ENCODE measurements around the gene TMEM263. TPM values are rescaled to one million over a fixed set of nuclear protein-coding genes. Genes with fewer than 3 reads are reported as not detected.

The TMEM263 gene
- total RNA-seq, 1 donor from 2014 or later, result 4.6 TPM

DNA sequence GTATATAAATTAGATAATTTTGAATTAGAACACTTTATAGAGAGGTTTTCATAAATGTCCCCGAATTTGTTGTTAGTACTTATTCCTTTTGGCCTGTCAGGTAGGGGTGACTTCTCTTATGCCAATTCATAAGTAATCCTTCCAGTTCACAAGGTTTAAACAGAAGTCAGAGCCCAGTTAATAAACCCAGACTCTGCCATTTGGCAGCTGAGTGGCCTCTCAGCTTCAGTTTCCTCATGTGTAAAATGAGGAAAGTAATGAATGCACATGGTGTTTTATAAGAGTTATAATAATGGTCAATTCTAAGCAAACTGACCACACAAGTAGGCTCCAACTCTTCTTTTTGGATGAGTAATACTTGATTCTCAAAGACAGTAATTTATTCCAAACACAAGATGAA lies 21.0 kb downstream of the TMEM263 start:
- no peaks in the 10 kb centered on the region for H3K36me3 Mint-ChIP-seq (ENCODE audit: unreplicated experiment)
- TF ChIP-seq, protein P1, sequence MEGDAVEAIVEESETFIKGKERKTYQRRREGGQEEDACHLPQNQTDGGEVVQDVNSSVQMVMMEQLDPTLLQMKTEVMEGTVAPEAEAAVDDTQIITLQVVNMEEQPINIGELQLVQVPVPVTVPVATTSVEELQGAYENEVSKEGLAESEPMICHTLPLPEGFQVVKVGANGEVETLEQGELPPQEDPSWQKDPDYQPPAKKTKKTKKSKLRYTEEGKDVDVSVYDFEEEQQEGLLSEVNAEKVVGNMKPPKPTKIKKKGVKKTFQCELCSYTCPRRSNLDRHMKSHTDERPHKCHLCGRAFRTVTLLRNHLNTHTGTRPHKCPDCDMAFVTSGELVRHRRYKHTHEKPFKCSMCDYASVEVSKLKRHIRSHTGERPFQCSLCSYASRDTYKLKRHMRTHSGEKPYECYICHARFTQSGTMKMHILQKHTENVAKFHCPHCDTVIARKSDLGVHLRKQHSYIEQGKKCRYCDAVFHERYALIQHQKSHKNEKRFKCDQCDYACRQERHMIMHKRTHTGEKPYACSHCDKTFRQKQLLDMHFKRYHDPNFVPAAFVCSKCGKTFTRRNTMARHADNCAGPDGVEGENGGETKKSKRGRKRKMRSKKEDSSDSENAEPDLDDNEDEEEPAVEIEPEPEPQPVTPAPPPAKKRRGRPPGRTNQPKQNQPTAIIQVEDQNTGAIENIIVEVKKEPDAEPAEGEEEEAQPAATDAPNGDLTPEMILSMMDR (IDR thresholded peaks at IDR 0.05; ENCODE audit: partially characterized antibody, unreplicated experiment), result no peak
- H3K27me3 Mint-ChIP-seq (ENCODE audit: unreplicated experiment), result no peaks in the 10 kb centered on the region
- H3K9me3 Mint-ChIP-seq (ENCODE audit: unreplicated experiment), result no peaks in the 10 kb centered on the region
- no peak overlapping the region for H3K27ac Mint-ChIP-seq (ENCODE audit: unreplicated experiment)
- no peaks in the 10 kb centered on the region for H3K4me1 Mint-ChIP-seq (ENCODE audit: low read depth, unreplicated experiment)
- H3K4me3 Mint-ChIP-seq (ENCODE audit: unreplicated experiment), result no peak overlapping the region
- no peak for DNase-seq

DNA sequence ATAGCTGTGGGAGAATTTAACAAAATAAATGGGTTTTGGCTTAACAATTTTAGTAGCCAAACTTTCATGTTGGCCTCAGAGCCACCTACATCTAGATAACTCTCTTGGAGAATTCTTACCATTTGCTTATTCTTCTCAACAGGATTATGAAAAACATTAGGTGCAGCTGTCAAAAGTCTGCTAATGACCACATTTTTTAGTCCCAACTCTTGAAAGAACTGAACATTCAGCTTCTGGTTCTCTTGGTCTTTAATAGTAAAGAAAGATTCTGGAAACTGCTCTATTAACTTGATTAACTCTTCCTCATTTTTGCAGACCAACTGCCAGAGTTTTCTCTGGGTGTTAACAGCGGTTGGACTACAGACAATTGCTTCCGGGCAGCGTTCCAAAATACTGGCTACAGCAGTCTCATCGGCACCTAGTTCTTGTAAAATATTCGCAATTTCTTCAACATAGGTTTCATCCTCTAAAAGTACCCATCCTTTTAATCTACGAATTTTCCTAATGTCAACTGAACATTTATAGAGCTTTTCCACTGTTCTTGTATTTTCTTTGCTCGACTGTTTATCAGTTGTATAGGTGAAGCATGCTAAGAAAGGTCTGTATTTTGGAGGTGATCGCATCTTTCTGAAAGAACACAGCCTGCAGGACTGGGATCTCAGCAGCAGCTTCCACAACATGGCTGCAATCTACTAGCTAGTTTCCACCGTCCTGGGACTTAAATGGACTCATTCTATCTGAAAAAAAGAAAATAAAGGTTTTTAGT lies 22.5 kb downstream of the TMEM263 start:
- Mint-ChIP-seq H3K36me3 (ENCODE audit: unreplicated experiment) (no peaks in the 10 kb centered on the region), H3K4me3 (ENCODE audit: unreplicated experiment) (no peak overlapping the region), H3K9me3 (ENCODE audit: unreplicated experiment) (no peaks in the 10 kb centered on the region), H3K27ac (ENCODE audit: unreplicated experiment) (no peak overlapping the region), H3K27me3 (ENCODE audit: unreplicated experiment) (no peaks in the 10 kb centered on the region), H3K4me1 (ENCODE audit: low read depth, unreplicated experiment) (no peaks in the 10 kb centered on the region)
- no peak for DNase-seq
- TF ChIP-seq, protein P1 (IDR thresholded peaks at IDR 0.05; ENCODE audit: partially characterized antibody, unreplicated experiment), result no peak

DNA sequence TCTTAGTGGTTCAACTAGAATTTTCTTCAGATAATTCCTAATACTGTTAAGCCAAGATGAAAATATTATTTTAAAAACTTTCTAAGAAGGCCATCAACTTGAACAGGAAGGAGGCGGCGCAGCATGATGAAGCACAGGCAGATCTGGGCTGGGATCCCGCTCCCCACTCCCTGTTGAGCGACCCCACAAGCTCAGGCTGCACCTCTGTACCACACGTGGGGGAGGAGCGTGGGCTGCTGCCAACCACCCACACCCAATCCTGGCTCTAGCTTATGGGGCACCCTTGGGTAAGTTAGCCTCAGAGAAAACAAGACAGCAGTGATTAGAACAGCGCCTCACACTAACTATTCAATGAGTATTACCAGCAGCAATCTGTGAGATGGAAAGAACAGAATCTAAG lies 25.2 kb downstream of the TMEM263 start:
- no peak overlapping the region for H3K27ac Mint-ChIP-seq (ENCODE audit: unreplicated experiment)
- no peak overlapping the region for H3K4me3 Mint-ChIP-seq (ENCODE audit: unreplicated experiment)
- TF ChIP-seq, protein P1 (IDR thresholded peaks at IDR 0.05; ENCODE audit: partially characterized antibody, unreplicated experiment), result no peak
- H3K36me3 Mint-ChIP-seq (ENCODE audit: unreplicated experiment), result peaks cover 7% of the 10 kb centered on the region
- DNase-seq, result no peak
- H3K27me3 Mint-ChIP-seq (ENCODE audit: unreplicated experiment), result peaks cover 2% of the 10 kb centered on the region
- H3K9me3 Mint-ChIP-seq (ENCODE audit: unreplicated experiment), result no peaks in the 10 kb centered on the region
- H3K4me1 Mint-ChIP-seq (ENCODE audit: low read depth, unreplicated experiment), result peaks cover 2% of the 10 kb centered on the region

DNA sequence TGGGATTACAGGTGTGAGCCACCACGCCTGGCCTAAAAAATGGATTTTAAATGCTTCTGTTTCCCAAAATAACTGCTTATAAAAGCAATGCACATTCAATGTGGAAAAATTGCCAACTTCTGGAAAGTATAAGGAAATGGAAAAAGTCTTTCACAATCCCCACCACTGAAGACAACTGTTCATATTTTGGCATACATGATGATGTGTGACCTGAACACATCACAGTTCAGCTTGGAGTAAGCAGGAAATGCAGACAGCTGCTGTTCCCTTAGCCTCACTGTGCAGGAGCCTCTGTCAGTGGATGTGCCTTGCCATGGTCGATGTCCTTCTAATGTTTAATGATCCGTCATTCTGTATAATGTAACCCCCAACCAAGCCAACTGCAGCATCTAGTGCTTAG lies 26.1 kb downstream of the TMEM263 start:
- Mint-ChIP-seq H3K27me3 (ENCODE audit: unreplicated experiment) (peaks cover 2% of the 10 kb centered on the region), H3K4me1 (ENCODE audit: low read depth, unreplicated experiment) (peaks cover 4% of the 10 kb centered on the region), H3K36me3 (ENCODE audit: unreplicated experiment) (peaks cover 7% of the 10 kb centered on the region), H3K27ac (ENCODE audit: unreplicated experiment) (no peak overlapping the region), H3K9me3 (ENCODE audit: unreplicated experiment) (no peaks in the 10 kb centered on the region), H3K4me3 (ENCODE audit: unreplicated experiment) (no peak overlapping the region)
- DNase-seq, result no peak
- TF ChIP-seq, protein P1 (IDR thresholded peaks at IDR 0.05; ENCODE audit: partially characterized antibody, unreplicated experiment), result no peak

DNA sequence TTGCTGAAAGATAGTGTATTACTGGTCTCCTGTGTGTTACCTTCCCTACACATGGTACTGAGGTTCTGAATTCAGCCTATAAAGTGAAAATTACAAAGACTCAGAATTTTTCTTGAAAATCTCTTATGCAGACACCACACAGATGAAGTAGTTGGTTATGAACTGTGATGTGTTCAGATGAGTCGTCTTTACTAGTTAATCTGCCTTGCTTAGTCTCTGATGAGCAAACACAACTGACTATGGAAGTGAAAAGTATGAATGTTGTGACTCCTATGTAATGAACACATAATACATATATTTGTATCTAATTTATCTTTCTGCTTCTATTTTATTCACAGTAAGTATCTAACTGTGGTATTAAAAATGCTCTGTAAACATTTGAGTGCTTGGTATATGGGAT lies 26.5 kb downstream of the TMEM263 start:
- DNase-seq, result no peak
- Mint-ChIP-seq H3K27ac (ENCODE audit: unreplicated experiment) (no peak overlapping the region), H3K36me3 (ENCODE audit: unreplicated experiment) (peaks cover 7% of the 10 kb centered on the region), H3K27me3 (ENCODE audit: unreplicated experiment) (peaks cover 2% of the 10 kb centered on the region), H3K9me3 (ENCODE audit: unreplicated experiment) (no peaks in the 10 kb centered on the region), H3K4me1 (ENCODE audit: low read depth, unreplicated experiment) (peaks cover 4% of the 10 kb centered on the region), H3K4me3 (ENCODE audit: unreplicated experiment) (no peak overlapping the region)
- TF ChIP-seq, protein P1 (IDR thresholded peaks at IDR 0.05; ENCODE audit: partially characterized antibody, unreplicated experiment), result no peak

Data from glutamatergic neuron (in vitro differentiated cells).